ENCODE measurements around the gene HOXC10.

HOXC10 gene

GRCh38 chr12:53992377-53992889, 7.5 kb downstream of the HOXC10 start:
- DNase-seq, result no peak

- DNase-seq, result no peak
Measured at GRCh38 chr12:53993162-53994008, 8.4 kb downstream of the HOXC10 start.

GRCh38 chr12:53994009-53994263, 9.0 kb downstream of the HOXC10 start:
- DNase-seq, result no peak

- DNase-seq, result peak; percentile 18
Measured at GRCh38 chr12:53994264-53995001, 9.5 kb downstream of the HOXC10 start.

- no peak for DNase-seq
Measured at GRCh38 chr12:53995002-53995377, 10.0 kb downstream of the HOXC10 start.

- DNase-seq, result peak; percentile 41
Measured at GRCh38 chr12:53995378-53996239, 10.7 kb downstream of the HOXC10 start.

- no peak for DNase-seq
Measured at GRCh38 chr12:53996240-53997203, 11.6 kb downstream of the HOXC10 start.

GRCh38 chr12:53997204-53998109, 12.5 kb downstream of the HOXC10 start:
- no peak for DNase-seq

- DNase-seq, result no peak
Measured at GRCh38 chr12:53998110-53998899, 13.4 kb downstream of the HOXC10 start.

GRCh38 chr12:53998900-53999236, 13.9 kb downstream of the HOXC10 start:
- no peak for DNase-seq

GRCh38 chr12:53999559-54000115, 14.7 kb downstream of the HOXC10 start:
- peak; percentile 86 for DNase-seq

- peak; percentile 48 for DNase-seq
Measured at GRCh38 chr12:54000116-54001114, 15.5 kb downstream of the HOXC10 start, which contains the start of gene HOXC9. Gene HOXC9, plus strand, starts transcription at chr12:54000161. Its CDS starts 28 bp downstream, at chr12:54000189.

GRCh38 chr12:54001283-54002187, 16.6 kb downstream of the HOXC10 start:
- DNase-seq, result no peak

GRCh38 chr12:54002278-54002914, 17.4 kb downstream of the HOXC10 start:
- DNase-seq, result no peak

- no peak for DNase-seq
Measured at GRCh38 chr12:54002915-54003389, 18.0 kb downstream of the HOXC10 start.

GRCh38 chr12:54003625-54004024, 18.7 kb downstream of the HOXC10 start:
- DNase-seq, result no peak

Measured in NCI-H1092 (cell line).